ENCODE data around the gene PRX.
"Not testable (repeated sequence)": the region's sequence is repeated elsewhere in the genome, so short reads cannot be mapped to it uniquely, and the experiment has no call there.

Gene PRX

GRCh38 chr19:40438284-40438683 is 25.1 kb upstream of the PRX start:
- no peak for DNase-seq

- DNase-seq, result peak; percentile 41
Observed at GRCh38 chr19:40433391-40434216, 20.4 kb upstream of the PRX start.

GRCh38 chr19:40432760-40433159 is 19.6 kb upstream of the PRX start:
- DNase-seq, result not testable (repeated sequence)

- DNase-seq, result no peak
Observed at GRCh38 chr19:40431698-40432097, 18.5 kb upstream of the PRX start.

GRCh38 chr19:40430242-40430641 is 17.1 kb upstream of the PRX start:
- DNase-seq, result not testable (repeated sequence)

GRCh38 chr19:40428197-40428596 is 15.0 kb upstream of the PRX start:
- not testable (repeated sequence) for DNase-seq

- peak; percentile 99 for DNase-seq
Observed at GRCh38 chr19:40425450-40426287, 12.5 kb upstream of the PRX start, which contains the start of gene SERTAD1. Gene SERTAD1 (minus strand): TSS chr19:40425992. CDS start chr19:40423546, 2,446 bp downstream.

GRCh38 chr19:40424637-40425449 is 11.7 kb upstream of the PRX start:
- no peak for DNase-seq

GRCh38 chr19:40423938-40424337 is 10.8 kb upstream of the PRX start:
- DNase-seq, result no peak

GRCh38 chr19:40422748-40423566 is 9.8 kb upstream of the PRX start:
- DNase-seq, result no peak

- no peak for DNase-seq
Observed at GRCh38 chr19:40421993-40422747, 9.0 kb upstream of the PRX start.

GRCh38 chr19:40420766-40421765 is 7.9 kb upstream of the PRX start:
- peak; percentile 59 for DNase-seq

- DNase-seq, result no peak
Observed at GRCh38 chr19:40420451-40420765, 7.2 kb upstream of the PRX start.

- DNase-seq, result no peak
Observed at GRCh38 chr19:40419780-40420179, 6.6 kb upstream of the PRX start.

GRCh38 chr19:40419066-40419612 is 6.0 kb upstream of the PRX start:
- no peak for DNase-seq

GRCh38 chr19:40418040-40418439 is 4.9 kb upstream of the PRX start:
- DNase-seq, result no peak

- DNase-seq, result no peak
Observed at GRCh38 chr19:40417643-40417981, 4.4 kb upstream of the PRX start.

GRCh38 chr19:40416918-40417642 is 3.9 kb upstream of the PRX start:
- no peak for DNase-seq

GRCh38 chr19:40415768-40416167 is 2.6 kb upstream of the PRX start:
- no peak for DNase-seq

All from activated gamma-delta T cell (primary cell).